Endothelial cell of umbilical vein (primary cell): ENCODE results near the gene TMEM151B. TPM values are rescaled to one million over a fixed set of nuclear protein-coding genes. Genes with fewer than 3 reads are reported as not detected.

Experiments
- BruUV-seq: library from RNA; stranded (reverse); fragments of 400-500 nt; replicated peaks from 2 replicates; lab custom pipeline; 2021; lab: Mats Ljungman, UMichigan
- CTCF ChIA-PET: fragments of 300-600, 350-600 bp; sonication (Branson Sonifier 250); formaldehyde crosslinking; loops from one replicate; lab custom pipeline; 2021; ENCODE audit warnings: antibody characterized with exemption, inconsistent platforms; lab: Charles Lee
- POLR2A ChIA-PET: fragments of 300-600, 350-600 bp; sonication (Branson Sonifier 250); formaldehyde crosslinking; loops from one replicate; lab custom pipeline; 2021; ENCODE audit warnings: antibody characterized with exemption, inconsistent platforms; lab: Charles Lee
- DNase-seq: peaks from one replicate; pipeline ENCODE4 v3.0.0-alpha.2; 2011; ENCODE audit warnings: low read depth, low spot score
- FAIRE-seq: peaks from 2 replicates; lab custom pipeline; 2011; peaks lifted over from hg19 to GRCh38; lab: Jason Lieb, UNC
- H2AFZ ChIP-seq: 2 replicates; pipeline ENCODE4 v1.6.0; 2012; ENCODE audit warnings: low read depth, low read length, control low read depth, inconsistent platforms
- H3K27ac ChIP-seq: 2 replicates; pipeline ENCODE4 v1.5.1; 2011; ENCODE audit warnings: low read depth, mild to moderate bottlenecking, control low read depth, low read length, moderate library complexity; ENCODE audit not compliant: insufficient read depth
- H3K27me3 ChIP-seq, 2 experiments: 2 replicates each; pipeline versions ENCODE4 v1.6.0 to v1.6.1; 2011; ENCODE audit warnings: low read length in 2 of 2, mixed read lengths in 1 of 2; ENCODE audit not compliant: control insufficient read depth in 2 of 2, insufficient read depth in 2 of 2
- H3K36me3 ChIP-seq, 2 experiments: 2 replicates in 1 of 2; 3 replicates in 1 of 2; pipeline ENCODE4 v1.5.1; 2011; ENCODE audit warnings: low read length in 2 of 2, mild to moderate bottlenecking in 1 of 2, moderate library complexity in 1 of 2; ENCODE audit not compliant: control insufficient read depth in 2 of 2, insufficient read depth in 2 of 2; ENCODE audit errors: extremely low read depth in 1 of 2
- H3K4me1 ChIP-seq: 3 replicates; pipeline ENCODE4 v1.5.1; 2011; ENCODE audit warnings: mild to moderate bottlenecking, low read length; ENCODE audit not compliant: control insufficient read depth, insufficient read depth; ENCODE audit errors: extremely low read depth
- H3K4me2 ChIP-seq: 2 replicates; pipeline ENCODE4 v1.6.1; 2011; ENCODE audit warnings: low read length, control low read depth, mixed read lengths; ENCODE audit not compliant: insufficient read depth
- H3K4me3 ChIP-seq, 3 experiments: fragments of 200-600 bp in 1 of 3; sonication (generic), shearing (Covaris generic) in 1 of 3; replicated peaks in 1 of 3; 2 replicates each; pipeline ENCODE4 v1.5.1; 2011 to 2016; ENCODE audit warnings: control low read depth in 3 of 3, low read length in 3 of 3, mild to moderate bottlenecking in 2 of 3, inconsistent platforms in 1 of 3, low read depth in 1 of 3, moderate library complexity in 1 of 3; ENCODE audit not compliant: insufficient read depth in 1 of 3
- H3K79me2 ChIP-seq: 2 replicates; pipeline ENCODE4 v1.6.0; 2012; ENCODE audit warnings: low read length, inconsistent platforms; ENCODE audit not compliant: control insufficient read depth, insufficient read depth
- H3K9ac ChIP-seq: replicated peaks from 2 replicates; pipeline ENCODE3; 2011; ENCODE audit warnings: low read length, control low read depth; ENCODE audit not compliant: insufficient read depth; ENCODE audit errors: extremely low read depth
- H3K9me1 ChIP-seq: replicated peaks from 3 replicates; pipeline ENCODE4 v1.6.0; 2011; ENCODE audit warnings: mild to moderate bottlenecking, low read length; ENCODE audit not compliant: control insufficient read depth, insufficient read depth; ENCODE audit errors: extremely low read depth
- H3K9me3 ChIP-seq: replicated peaks from 2 replicates; pipeline ENCODE4 v1.5.1; 2012; ENCODE audit warnings: low read length, inconsistent platforms; ENCODE audit not compliant: control insufficient read depth, insufficient read depth
- H4K20me1 ChIP-seq: replicated peaks from 2 replicates; pipeline ENCODE3; 2011; ENCODE audit warnings: mild to moderate bottlenecking, low read length; ENCODE audit not compliant: control insufficient read depth, insufficient read depth; ENCODE audit errors: extremely low read depth
- CTCF ChIP-seq, 2 donors: IDR thresholded peaks; 1 replicate in 1 of 2; 2 replicates in 1 of 2; pipeline ENCODE4 v1.5.1; 2011; ENCODE audit warnings: low read length in 2 of 2, mild to moderate bottlenecking in 2 of 2, moderate library complexity in 2 of 2, control low read depth in 1 of 2, inconsistent platforms in 1 of 2, low read depth in 1 of 2; ENCODE audit not compliant: insufficient read depth in 1 of 2; ENCODE audit errors: extremely low read depth in 1 of 2
- GATA2 ChIP-seq: IDR thresholded peaks from 2 replicates; pipeline ENCODE4 v1.7.0; 2011; ENCODE audit warnings: low read depth, mild to moderate bottlenecking, moderate library complexity, mixed read lengths, low read length; ENCODE audit not compliant: insufficient read length, insufficient read depth
- dilution Hi-C: fragments of 300-500 bp; cut with MboI; formaldehyde crosslinking; loops from one replicate; pipeline ENCODE4 v1.15.0; 2019; ENCODE audit warnings: low sequenced_read_pairs; ENCODE audit not compliant: extremely low pct_ligation_motif_present
- intact Hi-C: fragments of 100-400 bp; cut with micrococcal nuclease; formaldehyde crosslinking; loops from one replicate; pipeline ENCODE4 v1.10.0; 2022
- polyA plus RNA-seq, 4 experiments: library from polyadenylated mRNA; depleted of rRNA in 3 of 4; stranded (reverse) in 3 of 4; unstranded in 1 of 4; fragments of >200 nt; gene quantifications; 2 replicates each; pipeline versions ENCODE4 v1.2.1 to v1.2.3, GENCODE V29; 2011 to 2012; ENCODE audit warnings: missing spikeins in 1 of 4
- total RNA-seq: library from RNA; stranded (reverse); gene quantifications from 2 replicates; pipeline ENCODE4 v1.2.3, GENCODE V29; 2021

TMEM151B gene
- total and polyA plus RNA-seq, 2 donors (not counting 3 experiments of a cell fraction or from before 2014, with no cell fraction given): 0.03 to 0.07 TPM

GRCh38 chr6:44304282-44305199, 34.3 kb downstream of the TMEM151B start:
- no peak overlapping the region for H3K27ac ChIP-seq
- H3K9me1 ChIP-seq: no peaks in the 10 kb centered on the region
- H3K4me3 ChIP-seq: no peak overlapping the region
- dilution Hi-C loops: no loop called here
- peaks cover 13 to 58% of the 10 kb centered on the region in 2 experiments for H3K36me3 ChIP-seq
- no peaks in the 10 kb centered on the region for H3K27me3 ChIP-seq
- no TSS peak for BruUV-seq
- POLR2A ChIA-PET: no interaction called here
- peak; percentile 31 for FAIRE-seq
- H2AFZ ChIP-seq: no peak overlapping the region
- peak; percentile 41 for DNase-seq
- H3K79me2 ChIP-seq: no peaks in the 10 kb centered on the region
- intact Hi-C loops: loop anchor here (1.0 kb wide), 2 partner anchors 36 to 208 kb away; no protein-coding TSS in a partner anchor
- no peak overlapping the region for H3K4me2 ChIP-seq
- no peaks in the 10 kb centered on the region for H3K4me1 ChIP-seq
- no peaks in the 10 kb centered on the region for H4K20me1 ChIP-seq
- CTCF ChIA-PET: interaction anchor here (0.5 to 4.5 kb wide), 20 partner anchors 9 to 208 kb away, joined by 3 to 83 read pairs (median 4); partner anchors contain the start of genes AARS2 and TMEM151B
- no peaks in the 10 kb centered on the region for H3K9me3 ChIP-seq
- TF ChIP-seq GATA2: no peak
- peak; percentile 80 to 84 for TF ChIP-seq CTCF (IDR thresholded peaks at IDR 0.05; ENCODE audit: extremely low read depth in 1 of 2, insufficient read depth in 1 of 2, low read depth in 1 of 2, low read length in 2 of 2)
- no peak overlapping the region for H3K9ac ChIP-seq
